AG09309 (cell line): Measurements from ENCODE around the gene AGAP1.

ENCODE experiments used
- DNase-seq: peaks from one replicate; pipeline ENCODE4 v3.0.0-alpha.2; 2010; ENCODE audit warnings: low read depth
- H3K4me3 ChIP-seq: 2 replicates; pipeline ENCODE4 v1.5.1; 2011; ENCODE audit warnings: mild to moderate bottlenecking, low read depth, low read length, moderate library complexity; ENCODE audit not compliant: control insufficient read depth
- CTCF ChIP-seq: IDR thresholded peaks from 2 replicates; pipeline ENCODE4 v1.5.1; 2011; ENCODE audit warnings: mild to moderate bottlenecking, low read depth, low read length, inconsistent platforms; ENCODE audit not compliant: insufficient read depth, control insufficient read depth; ENCODE audit errors: missing control alignments

Gene AGAP1

GRCh38 chr2:236095504-236095903 lies 601.7 kb downstream of the AGAP1 start:
- no peak for DNase-seq
- TF ChIP-seq CTCF, result no peak
- H3K4me3 ChIP-seq, result no peak overlapping the region

DNA sequence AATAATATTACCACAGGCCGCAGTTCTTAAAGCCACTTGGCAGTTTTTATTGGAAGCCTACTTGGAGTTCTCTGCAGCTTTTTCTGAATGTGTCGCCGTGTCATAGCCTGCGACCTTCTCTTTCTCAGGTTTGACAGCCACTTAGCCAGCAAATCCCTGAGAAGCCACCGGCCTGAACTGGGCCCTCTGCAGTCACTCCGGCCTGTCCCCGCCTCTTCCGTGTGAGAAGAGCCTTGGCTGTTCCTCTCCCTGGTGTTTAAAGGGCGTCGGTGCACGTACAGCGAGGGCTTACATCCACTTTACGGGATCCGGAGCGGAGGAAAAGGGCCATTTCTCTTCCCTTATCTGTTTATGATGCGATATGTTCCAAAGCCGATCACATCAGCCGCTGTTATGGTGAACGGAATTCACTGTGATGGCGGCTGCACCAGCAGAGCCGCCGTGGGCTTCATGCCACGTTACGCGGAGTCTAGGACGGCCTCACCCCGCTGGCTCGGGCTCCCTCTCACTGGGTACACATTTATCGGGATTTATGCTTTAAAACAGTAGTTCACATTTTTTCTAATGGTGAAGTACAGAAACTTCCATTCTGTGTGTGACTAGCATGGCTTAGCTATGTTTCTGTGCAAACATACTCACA lies 607.6 kb downstream of the AGAP1 start:
- no peak for TF ChIP-seq CTCF
- DNase-seq, result no peak

DNA sequence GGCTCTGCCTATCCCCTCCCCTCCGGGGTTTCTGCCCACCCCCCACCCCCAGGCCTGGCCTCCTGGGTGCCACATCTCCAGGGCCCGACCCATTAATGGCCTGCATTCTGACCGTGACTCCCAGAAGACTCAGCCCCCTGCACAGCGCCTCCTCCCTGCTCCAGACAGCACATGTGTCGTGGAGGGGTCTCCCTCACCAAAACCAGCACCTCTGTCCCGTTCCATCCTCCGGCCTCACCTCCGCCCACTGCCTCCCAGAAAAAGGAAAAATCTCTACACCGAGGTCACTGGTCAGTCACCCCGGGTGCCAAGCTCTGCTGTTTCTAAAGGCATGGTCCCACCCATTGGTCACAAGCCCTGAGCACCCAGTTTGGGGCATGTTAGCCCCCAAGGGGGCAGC lies 609.1 kb downstream of the AGAP1 start:
- TF ChIP-seq CTCF, result no peak
- H3K4me3 ChIP-seq, result no peak overlapping the region
- no peak for DNase-seq

More for the DNA sequence above, 607.6 kb downstream of the AGAP1 start:
- no peak overlapping the region for H3K4me3 ChIP-seq

- DNase-seq, result no peak
- TF ChIP-seq CTCF, result no peak
- H3K4me3 ChIP-seq, result no peak overlapping the region
These were observed 610.1 kb downstream of the AGAP1 start for GRCh38 chr2:236103981-236104380.

DNA sequence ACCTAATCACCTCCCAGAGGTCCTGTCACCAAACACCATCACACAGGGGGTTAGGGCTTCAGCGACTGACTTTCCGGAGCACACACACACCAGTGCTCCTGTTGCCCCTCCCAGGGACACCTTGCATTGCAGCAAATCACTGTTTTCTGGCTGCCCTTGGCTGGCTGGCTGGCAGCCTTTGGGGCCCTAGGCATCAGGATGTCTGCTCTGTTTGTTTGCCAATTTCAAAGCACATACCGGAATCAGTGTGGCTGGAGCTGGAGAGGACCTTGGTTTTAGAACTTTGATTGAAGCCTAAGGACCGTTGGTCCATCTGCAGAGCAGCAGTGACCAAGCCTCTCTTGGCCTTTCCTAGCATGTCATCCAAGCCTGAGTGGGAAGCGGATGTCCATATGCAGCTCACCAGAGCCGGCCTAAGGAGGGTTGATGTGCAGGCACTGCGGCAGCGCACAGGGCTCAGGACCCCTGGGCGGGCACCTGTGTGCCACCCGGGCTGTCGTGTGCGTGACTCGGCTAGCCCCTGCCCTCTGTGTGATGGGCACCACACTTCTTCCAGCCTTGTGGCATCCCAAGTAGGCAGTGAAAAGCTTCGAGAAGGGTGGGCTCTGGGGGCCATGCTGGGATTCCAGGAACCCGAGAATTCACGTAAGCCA lies 612.2 kb downstream of the AGAP1 start:
- TF ChIP-seq CTCF, result no peak
- DNase-seq, result no peak
- H3K4me3 ChIP-seq, result no peak overlapping the region

GRCh38 chr2:236106761-236107160 lies 612.9 kb downstream of the AGAP1 start:
- H3K4me3 ChIP-seq, result no peak overlapping the region
- DNase-seq, result no peak
- TF ChIP-seq CTCF, result no peak
